Calu3 (cell line): ENCODE results near the gene ATP8A2. TPM values are rescaled to one million over a fixed set of nuclear protein-coding genes. Genes with fewer than 3 reads are reported as not detected.
"Not testable (repeated sequence)": the region's sequence is repeated elsewhere in the genome, so short reads cannot be mapped to it uniquely, and the experiment has no call there.

Experiments
- BruUV-seq: library from RNA; stranded (reverse); fragments of 400-500 nt; replicated peaks from 2 replicates; lab custom pipeline; 2021; lab: Mats Ljungman, UMichigan
- CTCF ChIA-PET: fragments of 300-600 bp; sonication (Branson Sonifier 250); formaldehyde crosslinking; loops from one replicate; lab custom pipeline; 2022; ENCODE audit warnings: antibody characterized with exemption; lab: Charles Lee
- DNase-seq: peaks from one replicate; pipeline ENCODE4 v3.0.0; 2022
- H3K27ac Mint-ChIP-seq: one replicate; pipeline ENCODE4 v1.8.0; 2022; ENCODE audit warnings: mixed read lengths; ENCODE audit not compliant: unreplicated experiment
- H3K27me3 Mint-ChIP-seq: one replicate; pipeline ENCODE4 v1.8.0; 2022; ENCODE audit warnings: mixed read lengths; ENCODE audit not compliant: unreplicated experiment
- H3K36me3 Mint-ChIP-seq: one replicate; pipeline ENCODE4 v1.8.0; 2022; ENCODE audit warnings: mild to moderate bottlenecking, moderate library complexity, mixed read lengths; ENCODE audit not compliant: insufficient read depth, unreplicated experiment
- H3K4me1 Mint-ChIP-seq: one replicate; pipeline ENCODE4 v1.8.0; 2022; ENCODE audit warnings: mild to moderate bottlenecking, low read depth, mixed read lengths; ENCODE audit not compliant: unreplicated experiment
- H3K4me3 Mint-ChIP-seq: one replicate; pipeline ENCODE4 v1.8.0; 2022; ENCODE audit warnings: mild to moderate bottlenecking, low read depth, moderate library complexity, mixed read lengths; ENCODE audit not compliant: unreplicated experiment
- H3K9me3 Mint-ChIP-seq: one replicate; pipeline ENCODE4 v1.8.0; 2022; ENCODE audit warnings: low read depth, mixed read lengths; ENCODE audit not compliant: unreplicated experiment
- intact Hi-C: fragments of 100-400 bp; cut with micrococcal nuclease; formaldehyde crosslinking; loops from one replicate; pipeline ENCODE4 v1.10.0; 2022; ENCODE audit not compliant: unreplicated experiment
- total RNA-seq: library from RNA; stranded (reverse); gene quantifications from 2 replicates; pipeline ENCODE4 v1.2.3, GENCODE V29; 2022
- TF ChIP-seq, protein P1 (sequence below): fragments of 200-600 bp; IDR thresholded peaks from one replicate; pipeline ENCODE4 v1.8.0; 2022; ENCODE audit warnings: antibody characterized with exemption; ENCODE audit not compliant: unreplicated experiment

ATP8A2 gene
- total RNA-seq, 1 experiment from 2014 or later: 0.05 TPM

DNA sequence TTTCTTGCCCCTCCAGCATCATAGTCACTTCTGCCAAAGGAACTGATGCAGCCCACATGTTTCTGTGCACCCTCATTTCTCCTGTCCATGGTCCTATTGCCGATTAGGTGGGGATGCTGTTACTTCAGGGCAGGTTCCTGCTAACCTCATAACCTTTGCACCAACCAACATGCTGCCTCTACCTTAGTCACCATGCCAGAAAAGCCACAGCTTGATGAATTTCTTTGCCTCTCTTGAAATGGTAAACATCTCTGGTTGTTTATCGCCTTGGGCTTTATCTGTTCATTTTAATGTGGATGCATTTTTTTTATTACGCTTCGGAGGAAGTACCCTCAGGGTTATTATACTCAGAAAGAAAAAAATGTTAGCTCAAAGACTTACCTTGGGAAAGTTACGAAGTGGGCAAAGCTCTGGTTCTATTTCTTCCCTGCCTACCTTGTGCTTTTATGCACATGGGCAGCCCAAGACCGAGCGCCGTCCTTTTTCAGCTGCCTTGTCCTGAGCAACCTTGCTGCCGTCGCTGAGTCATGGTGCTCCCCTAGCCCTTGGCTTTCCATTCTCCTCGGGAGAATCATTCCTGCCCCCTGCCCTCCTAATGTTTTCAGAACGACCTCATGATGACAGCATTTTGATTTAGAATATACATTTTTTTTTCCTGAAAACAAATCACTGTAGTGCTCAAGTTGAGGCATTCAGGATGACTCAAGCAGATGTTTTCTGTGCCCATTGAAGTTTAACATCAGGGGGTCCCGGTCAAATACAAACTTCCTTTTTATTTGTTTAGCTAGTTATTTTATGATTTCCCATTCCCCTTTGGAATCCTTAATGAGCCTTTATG is 400.1 kb downstream of the ATP8A2 start:
- BruUV-seq: no TSS peak
- Mint-ChIP-seq H3K36me3 (no peaks in the 10 kb centered on the region), H3K4me1 (peaks cover 8% of the 10 kb centered on the region), H3K27ac (no peak overlapping the region), H3K27me3 (peaks cover 32% of the 10 kb centered on the region), H3K4me3 (no peak overlapping the region), H3K9me3 (no peaks in the 10 kb centered on the region)
- TF ChIP-seq, protein P1, sequence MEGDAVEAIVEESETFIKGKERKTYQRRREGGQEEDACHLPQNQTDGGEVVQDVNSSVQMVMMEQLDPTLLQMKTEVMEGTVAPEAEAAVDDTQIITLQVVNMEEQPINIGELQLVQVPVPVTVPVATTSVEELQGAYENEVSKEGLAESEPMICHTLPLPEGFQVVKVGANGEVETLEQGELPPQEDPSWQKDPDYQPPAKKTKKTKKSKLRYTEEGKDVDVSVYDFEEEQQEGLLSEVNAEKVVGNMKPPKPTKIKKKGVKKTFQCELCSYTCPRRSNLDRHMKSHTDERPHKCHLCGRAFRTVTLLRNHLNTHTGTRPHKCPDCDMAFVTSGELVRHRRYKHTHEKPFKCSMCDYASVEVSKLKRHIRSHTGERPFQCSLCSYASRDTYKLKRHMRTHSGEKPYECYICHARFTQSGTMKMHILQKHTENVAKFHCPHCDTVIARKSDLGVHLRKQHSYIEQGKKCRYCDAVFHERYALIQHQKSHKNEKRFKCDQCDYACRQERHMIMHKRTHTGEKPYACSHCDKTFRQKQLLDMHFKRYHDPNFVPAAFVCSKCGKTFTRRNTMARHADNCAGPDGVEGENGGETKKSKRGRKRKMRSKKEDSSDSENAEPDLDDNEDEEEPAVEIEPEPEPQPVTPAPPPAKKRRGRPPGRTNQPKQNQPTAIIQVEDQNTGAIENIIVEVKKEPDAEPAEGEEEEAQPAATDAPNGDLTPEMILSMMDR: no peak
- no peak for DNase-seq
- intact Hi-C loops: no loop called here
- CTCF ChIA-PET: no interaction called here

DNA sequence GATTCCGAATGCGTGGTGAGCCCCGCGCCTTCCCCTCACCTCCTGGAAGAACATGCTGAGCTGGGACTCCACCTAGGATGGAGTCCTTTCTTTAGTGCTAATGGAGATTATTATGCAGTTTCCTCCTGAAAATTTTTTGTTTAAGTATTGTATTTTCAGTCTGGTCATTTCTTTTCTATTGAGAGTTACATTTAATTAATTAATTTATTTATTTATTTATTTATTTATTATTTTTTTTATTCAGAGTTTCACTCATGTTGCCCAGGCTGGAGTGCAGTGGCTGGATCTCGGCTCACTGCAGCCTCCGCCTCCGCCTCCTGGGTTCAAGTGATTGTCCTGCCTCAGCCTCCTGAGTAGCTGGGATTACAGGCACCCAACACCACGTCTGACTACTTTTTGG is 400.8 kb downstream of the ATP8A2 start:
- peaks cover 32% of the 10 kb centered on the region for H3K27me3 Mint-ChIP-seq
- H3K36me3 Mint-ChIP-seq, intact Hi-C loops, H3K27ac Mint-ChIP-seq, H3K4me3 Mint-ChIP-seq, CTCF ChIA-PET, H3K9me3 Mint-ChIP-seq, H3K4me1 Mint-ChIP-seq, BruUV-seq, DNase-seq: not testable (repeated sequence)

DNA sequence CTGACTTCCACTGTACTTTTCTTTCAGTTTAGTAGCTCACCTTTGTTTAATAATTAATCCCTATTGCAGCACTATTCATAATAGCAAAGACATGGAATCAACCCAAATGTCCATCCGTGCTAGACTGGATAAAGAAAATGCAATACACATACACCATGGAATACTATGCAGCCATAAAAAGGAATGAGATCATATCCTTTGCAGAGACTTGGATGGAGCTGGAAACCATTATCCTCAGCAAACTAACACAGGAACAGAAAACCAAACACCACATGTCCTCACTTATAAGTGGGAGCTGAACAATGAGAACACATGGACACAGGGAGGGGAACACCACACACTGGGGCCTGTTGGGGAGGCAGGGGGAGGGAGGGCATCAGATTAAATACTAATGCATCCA is 402.3 kb downstream of the ATP8A2 start:
- H3K4me3 Mint-ChIP-seq, BruUV-seq, intact Hi-C loops, H3K4me1 Mint-ChIP-seq, CTCF ChIA-PET, H3K27ac Mint-ChIP-seq, H3K36me3 Mint-ChIP-seq, DNase-seq, H3K9me3 Mint-ChIP-seq: not testable (repeated sequence)
- peaks cover 36% of the 10 kb centered on the region for H3K27me3 Mint-ChIP-seq

DNA sequence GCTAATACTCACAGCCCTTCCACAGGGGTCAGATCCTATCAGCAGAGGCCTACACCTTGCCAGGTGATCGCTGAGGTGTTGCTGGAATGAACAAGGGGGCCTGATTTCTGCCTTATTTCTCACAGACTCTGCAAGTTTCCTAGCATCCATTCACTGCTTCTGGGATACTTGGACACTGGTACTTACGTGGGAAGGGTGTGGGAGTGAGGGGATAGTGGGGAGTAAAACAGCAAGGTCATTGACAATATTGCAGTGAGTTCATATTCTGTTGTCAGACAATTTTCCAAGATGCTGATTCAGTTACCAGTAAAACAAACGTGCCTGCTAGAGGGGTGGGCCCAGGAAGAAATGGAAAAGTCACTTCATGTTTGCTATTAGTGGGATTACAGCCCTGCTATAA is 403.5 kb downstream of the ATP8A2 start:
- Mint-ChIP-seq H3K4me1 (peaks cover 8% of the 10 kb centered on the region), H3K36me3 (no peaks in the 10 kb centered on the region), H3K27me3 (peaks cover 25% of the 10 kb centered on the region), H3K9me3 (no peaks in the 10 kb centered on the region), H3K27ac (no peak overlapping the region), H3K4me3 (no peak overlapping the region)
- BruUV-seq: no TSS peak
- intact Hi-C loops: no loop called here
- CTCF ChIA-PET: no interaction called here
- TF ChIP-seq, protein P1: no peak
- DNase-seq: no peak

DNA sequence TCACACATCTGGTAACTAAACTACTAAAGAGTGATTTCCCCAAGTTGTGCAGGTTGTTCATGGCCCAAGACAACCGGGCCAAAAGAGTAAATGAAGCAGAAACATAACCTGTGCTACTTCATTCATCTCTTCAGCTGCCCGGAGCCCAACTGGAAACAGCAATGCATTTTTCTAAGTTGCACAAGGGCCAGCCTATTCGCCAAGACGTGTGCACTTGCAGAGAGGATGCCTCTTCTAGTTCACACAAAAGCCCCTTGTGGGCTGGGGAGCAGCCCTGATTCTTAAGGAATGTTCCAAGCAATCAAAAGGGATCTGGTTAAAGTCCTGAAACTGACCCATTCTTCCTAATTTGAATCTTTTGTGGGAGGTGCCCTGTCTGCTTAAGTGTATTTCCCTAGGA is 404.2 kb downstream of the ATP8A2 start:
- CTCF ChIA-PET: no interaction called here
- H3K4me1 Mint-ChIP-seq: peaks cover 8% of the 10 kb centered on the region
- no peaks in the 10 kb centered on the region for H3K36me3 Mint-ChIP-seq
- TF ChIP-seq, protein P1: no peak
- H3K27me3 Mint-ChIP-seq: peaks cover 18% of the 10 kb centered on the region
- no peak overlapping the region for H3K4me3 Mint-ChIP-seq
- intact Hi-C loops: no loop called here
- H3K9me3 Mint-ChIP-seq: no peaks in the 10 kb centered on the region
- no TSS peak for BruUV-seq
- DNase-seq: no peak
- H3K27ac Mint-ChIP-seq: no peak overlapping the region
